Stimulated activated CD8-positive, alpha-beta memory T cell treated with anti-CD3 and anti-CD28 coated beads, Interleukin-15, amount 100 ng/mL, for 48 hours (primary cell): Measurements from ENCODE around the gene TMEM255B.
"Not testable (repeated sequence)": the region's sequence is repeated elsewhere in the genome, so short reads cannot be mapped to it uniquely, and the experiment has no call there.

ENCODE experiments used
- DNase-seq, 2 donors: peaks; one replicate each; pipeline ENCODE4 v3.0.0-alpha.2; 2020; ENCODE audit warnings: low read depth in 2 of 2

The TMEM255B gene

DNA sequence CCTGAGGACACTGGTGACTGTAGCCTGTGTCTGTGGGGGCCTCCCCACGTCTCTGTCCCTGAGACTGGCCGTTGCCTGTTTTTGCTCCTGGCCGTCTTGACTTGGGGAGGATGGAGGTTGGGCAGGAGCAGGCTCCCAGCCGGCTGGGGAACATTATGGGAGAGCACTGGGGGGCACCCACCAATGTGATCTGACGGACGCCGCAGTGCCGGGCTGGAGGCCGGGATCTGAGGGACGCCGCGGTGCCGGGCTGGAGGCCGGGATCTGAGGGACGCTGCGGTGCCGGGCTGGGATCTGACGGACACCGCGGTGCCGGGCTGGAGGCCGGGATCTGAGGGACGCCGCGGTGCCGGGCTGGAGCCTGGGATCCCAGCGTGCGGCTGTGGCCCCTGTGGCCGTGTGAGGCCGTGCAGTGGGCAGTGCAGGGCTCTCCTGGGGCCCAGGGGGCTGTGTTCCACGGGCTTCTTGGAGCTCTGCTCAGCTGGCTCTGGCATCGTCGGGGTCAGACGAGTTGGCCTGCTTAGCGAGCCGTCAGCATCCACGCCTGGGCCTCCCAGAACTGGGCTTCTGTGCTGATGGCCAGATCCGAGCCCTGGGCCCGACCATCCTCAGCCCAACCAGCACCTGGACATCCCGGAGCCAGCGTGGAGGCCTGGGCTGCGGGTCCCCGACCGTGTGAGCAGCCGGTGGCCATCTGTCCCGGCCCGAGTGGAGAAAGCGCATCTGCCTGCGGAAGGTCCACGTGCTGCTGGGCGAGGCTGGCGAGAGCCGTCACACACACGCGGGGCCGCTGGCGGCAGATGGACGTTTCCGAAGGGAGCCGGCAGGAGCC lies 59.0 kb downstream of the TMEM255B start:
- no peak for DNase-seq

DNA sequence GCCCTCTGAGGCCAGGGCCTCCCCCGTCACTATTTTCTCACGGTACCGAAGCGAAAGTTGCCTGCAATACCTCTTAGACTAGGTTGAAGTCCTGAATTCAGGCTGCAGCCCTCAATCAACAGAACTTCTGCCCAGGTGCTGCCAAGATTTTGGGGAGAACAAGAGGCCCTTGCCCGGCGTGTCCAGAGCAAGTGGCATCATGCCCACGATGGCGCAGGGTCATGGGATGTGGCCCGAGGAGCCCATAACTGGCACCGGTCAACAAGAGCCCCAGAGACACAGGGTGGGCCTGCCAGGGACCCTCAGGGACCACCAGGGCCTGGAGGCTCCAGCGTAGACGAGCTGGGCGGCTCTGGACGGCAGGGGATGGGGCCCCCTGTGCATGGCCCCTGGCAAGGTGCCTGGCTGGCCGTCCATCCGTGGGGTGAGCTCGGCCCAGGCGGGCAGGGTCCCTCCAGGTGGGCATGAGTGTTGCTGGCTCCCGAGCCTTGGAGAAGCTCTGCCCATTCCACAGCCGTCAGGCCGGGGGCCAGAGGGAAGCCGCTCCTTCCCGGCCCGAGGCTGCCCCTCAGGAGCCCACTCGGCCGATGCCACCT lies 59.8 kb downstream of the TMEM255B start:
- no peak for DNase-seq

DNA sequence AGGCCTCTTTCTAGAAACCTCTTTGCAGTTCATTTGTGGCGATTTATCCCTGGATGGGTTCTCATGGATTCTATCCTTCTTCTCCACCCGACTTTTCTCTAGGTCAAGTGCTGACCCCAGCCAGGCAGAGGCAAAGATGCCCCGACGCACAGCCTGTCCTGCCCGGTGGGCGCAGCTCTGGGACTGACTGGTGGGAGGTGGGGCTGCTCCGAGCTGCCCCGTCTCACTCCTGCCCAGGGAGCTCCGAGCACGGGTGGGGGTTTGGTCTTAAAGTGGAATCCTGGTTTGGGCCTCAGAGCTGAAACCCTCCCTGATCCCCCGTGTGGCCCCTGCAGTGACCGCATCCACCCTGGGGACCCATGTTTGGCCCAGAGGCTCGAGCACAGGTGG lies 60.3 kb downstream of the TMEM255B start:
- no peak for DNase-seq

DNA sequence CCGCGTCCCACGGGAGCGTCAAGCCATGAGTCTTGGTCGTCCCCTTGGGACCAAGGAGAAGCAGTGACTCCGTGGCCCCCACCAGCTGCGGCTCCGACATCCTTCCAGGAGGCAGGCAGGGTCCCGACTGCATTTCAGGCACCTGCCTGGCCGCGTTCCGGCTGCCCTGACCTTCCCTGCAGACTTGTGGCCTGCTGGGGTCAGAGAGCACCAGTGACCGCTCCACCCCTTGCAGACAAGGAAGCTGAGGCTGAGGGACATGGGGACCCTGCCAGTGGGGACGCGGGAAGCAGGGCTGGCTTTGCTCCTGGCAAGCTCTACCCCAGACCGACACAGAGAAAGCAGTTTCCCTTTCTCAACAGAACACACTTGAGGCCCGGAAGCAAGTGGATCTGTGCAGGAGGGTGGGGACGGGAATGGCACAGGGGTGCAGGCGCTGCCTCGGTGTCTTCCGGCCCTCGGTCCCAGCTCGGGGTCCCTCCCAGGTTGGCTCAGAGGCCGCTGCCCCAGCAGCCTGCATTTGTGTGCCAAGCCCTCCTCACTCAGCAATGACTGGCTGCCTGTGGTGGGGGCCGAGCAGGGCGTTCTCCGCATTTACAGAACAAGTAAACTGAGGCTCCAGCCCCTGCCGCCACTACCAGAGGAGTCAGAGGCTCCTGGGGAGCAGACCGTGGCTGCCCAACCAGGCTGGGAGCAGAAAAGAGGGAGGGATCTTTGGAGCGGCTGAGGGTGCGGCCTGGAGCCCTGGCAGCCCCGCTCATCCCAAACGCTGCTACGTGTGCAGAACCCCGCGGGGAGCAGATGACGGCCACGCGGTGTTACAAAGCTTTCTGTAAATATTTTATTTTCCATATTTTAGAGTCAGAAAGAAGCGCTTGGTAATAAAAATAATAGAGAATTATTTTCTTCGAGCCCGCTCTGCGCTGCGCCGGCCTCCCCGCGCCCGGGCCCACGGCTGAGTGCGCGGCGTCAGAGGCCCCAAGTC lies 61.0 kb downstream of the TMEM255B start:
- no peak for DNase-seq

DNA sequence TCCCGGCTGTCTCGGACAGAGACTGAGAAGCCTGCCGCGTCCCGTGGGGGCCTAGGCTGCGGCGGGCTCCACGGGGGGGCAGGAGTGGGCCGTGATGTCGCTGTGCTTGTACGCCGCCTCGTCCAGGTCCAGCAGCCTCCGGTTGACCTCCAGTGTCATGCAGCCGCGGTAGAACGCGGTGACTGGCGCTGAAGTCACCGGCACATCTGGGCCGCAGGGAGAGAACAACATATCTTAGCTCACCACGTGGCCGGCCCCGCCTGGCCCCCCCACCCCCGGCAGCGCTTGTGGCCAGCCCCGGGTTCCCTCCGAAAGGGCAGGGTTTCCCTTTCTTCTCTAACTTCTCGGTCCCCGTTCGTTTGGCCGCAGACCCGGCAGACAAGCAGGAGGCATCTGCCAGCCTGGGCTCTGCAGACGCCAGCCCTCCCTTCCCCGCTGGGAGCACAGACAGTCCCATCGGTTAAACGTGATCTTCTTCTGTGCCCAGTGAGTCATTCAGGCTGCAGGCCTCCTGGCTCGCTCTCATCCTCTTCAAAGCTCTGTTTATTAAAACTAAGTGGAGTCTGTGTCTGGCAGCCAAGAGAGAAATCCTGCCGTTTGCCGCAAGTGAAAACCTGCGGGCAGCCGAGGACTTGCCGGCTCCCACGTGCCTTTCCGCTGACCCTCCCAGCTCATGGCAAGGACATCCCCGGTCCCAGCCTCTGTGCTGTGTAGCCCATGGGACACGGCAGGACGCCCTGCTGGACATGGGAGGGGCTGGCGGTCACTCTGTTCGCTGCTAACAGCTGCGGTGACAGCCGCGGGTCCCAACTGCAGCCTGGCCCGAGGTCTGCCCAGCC lies 62.0 kb downstream of the TMEM255B start:
- DNase-seq: no peak

DNA sequence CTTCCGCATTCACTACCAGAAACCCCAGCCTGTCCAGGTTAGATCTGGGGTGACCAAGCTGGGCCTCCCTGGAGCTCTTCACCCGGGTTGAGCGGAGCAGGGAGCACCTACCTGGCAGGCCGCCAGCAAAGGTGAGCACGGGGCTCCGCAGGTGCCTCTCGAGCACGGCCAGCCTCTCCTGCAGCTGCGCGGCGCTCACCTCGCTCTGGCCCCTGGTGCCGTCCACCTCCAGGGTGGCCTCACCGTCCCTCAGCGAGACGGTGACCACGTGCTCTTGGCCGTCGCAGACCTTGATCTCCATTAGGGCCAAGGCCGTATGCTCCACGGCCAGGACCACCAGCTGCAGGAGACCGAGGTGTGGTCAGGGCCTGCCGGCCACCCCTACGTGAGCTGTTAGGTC lies 62.8 kb downstream of the TMEM255B start:
- DNase-seq: no peak

DNA sequence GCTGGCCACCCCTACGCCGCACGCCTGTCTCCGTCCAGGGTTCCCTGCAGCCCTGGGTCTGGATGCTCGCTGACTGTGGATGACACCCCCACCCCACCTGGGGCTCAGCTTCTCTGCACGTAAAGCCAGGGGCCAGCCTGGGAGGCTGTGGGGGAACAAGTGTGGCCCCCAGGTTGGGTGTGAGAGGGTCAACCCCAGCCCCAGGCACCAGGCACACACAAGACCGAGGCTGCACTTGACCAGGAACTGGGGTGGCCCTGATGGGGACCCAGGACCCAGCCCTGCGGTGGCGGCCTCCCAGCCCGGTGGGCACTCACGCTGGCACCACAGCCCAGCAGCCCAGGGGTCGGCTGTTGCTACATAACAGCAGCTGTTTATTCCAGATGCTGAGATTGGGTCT lies 63.2 kb downstream of the TMEM255B start:
- no peak for DNase-seq

DNA sequence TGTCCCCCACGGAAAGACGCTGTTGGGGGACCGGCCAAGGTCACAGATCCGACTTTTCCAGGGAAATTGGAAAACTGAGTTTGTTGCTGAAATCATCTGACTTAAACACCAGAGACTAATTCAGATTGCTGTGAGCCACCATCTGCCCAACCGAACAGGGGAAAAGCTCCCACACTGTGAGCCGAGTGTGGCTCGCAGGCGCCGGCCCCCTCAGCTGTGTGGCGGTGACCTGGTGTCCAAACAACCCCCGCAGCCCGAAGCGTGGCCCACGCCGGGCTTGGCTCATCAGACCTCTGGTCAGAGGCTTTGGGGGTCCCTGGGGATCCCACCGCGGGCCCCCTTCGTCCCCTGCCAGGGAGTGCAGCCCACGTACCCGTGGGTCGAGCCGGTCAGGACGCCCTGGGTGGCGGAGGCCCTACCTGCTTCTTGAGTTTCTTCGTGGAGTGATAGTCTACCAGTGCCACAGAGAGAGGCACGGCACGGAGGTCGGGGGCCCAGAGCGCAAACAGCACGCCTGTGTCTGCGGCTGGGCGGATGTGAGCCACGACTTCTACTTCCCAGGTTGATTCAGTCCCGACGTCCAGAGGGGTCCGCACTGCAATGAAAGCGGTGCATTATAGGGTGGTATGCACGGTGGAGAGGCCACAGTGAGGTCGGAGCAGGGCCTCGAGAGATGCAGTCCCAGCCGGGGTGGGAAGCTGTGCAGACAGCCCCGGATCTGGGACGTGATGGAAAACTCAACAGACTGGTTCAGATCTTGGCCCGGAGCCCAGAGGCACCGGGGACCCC lies 64.1 kb downstream of the TMEM255B start:
- DNase-seq: no peak

DNA sequence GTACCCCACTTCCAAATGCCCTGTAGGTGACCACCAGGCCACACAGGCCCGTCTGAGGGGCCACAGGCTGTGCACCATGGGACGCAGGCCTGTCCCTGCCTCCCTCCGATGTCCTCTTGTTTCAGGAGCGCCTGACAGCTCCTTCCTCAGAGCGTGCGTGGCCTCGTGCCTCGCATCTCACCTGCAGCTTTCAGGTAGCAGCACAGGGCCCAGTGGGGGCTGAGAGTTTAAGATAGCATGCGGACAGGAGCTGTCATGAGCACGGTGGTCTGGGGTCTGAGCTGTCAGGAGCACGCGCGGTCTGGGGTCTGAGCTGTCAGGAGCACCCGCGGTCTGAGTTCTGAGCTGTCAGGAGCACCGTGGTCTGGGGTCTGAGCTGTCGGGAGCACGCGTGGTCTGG lies 64.7 kb downstream of the TMEM255B start:
- no peak for DNase-seq

DNA sequence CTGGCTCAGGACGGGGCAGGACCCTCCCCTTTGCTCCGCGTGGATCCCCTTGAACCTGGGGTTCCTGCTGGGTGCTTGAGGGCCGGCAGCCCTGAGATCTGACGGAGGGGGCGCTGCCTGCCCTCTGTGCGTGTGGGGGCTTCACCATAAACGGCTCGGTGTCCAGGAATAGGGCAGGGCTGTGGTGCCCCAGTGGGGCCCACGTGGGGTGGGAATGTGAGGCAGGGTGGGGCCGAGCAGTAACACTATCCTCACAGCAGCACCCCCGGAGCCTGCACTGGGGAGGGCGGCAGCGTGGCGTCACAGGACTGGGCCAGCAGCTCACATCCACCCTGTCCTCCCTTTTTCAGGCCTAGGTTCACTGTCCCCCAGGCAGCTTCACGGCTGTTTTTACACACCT lies 66.8 kb downstream of the TMEM255B start:
- no peak for DNase-seq

DNA sequence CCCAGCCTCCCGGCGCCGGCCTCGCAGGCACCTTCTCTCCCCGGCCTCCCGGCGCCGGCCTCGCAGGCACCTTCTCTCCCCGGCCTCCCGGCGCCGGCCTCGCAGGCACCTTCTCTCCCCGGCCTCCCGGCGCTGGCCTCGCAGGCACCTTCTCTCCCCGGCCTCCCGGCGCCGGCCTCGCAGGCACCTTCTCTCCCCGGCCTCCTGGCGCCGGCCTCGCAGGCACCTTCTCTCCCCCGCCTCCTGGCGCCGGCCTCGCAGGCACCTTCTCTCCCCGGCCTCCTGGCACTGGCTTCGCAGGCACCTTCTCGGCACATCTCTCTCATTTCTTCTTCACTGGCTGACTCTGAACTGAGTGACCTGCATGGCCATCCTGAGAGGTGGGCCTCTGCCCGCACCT lies 67.4 kb downstream of the TMEM255B start:
- not testable (repeated sequence) for DNase-seq

DNA sequence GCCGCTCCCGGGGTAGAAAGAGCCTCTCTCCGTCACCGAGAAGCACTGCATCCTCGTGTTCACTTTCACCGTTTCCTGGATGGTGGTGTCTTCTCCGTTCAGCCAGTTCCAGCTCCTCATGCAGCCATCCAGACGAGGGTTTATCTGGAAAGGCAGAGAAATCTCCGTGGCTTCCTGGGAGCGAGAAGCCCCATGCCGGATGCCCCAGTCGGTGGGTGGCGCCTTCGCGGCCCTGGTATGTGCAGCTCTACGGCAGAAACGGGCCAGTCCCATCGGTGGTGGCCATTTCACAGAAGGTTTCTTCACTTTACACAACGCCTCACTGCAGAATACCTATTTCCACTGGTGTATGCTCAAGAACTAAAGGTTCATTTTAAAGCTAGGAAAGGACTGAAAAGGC lies 68.0 kb downstream of the TMEM255B start:
- no peak for DNase-seq

DNA sequence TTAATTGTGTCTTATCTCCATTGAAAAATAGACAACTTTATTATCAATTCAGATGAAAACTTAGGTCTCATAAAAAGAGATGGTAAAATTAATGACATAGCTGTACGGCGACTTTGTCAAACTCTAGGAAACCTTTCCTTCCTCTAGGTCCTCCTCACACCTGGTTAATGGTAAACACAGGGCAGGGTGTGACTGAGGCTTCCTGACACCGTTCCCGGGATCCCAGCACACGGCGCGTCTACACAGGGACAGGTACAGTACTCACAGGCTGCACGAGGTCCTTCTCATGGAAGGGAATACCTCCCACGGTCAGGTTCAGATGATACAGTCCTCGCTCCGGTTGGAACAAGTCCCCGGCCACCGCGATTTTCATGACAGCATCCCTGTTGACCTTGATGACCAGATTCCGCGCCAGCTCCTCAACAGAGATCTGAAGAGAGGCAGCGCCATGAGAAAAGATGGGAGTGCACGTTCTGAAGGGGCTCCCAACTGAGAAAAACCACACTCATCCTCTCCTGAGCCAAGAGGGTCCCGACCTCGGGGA lies 69.3 kb downstream of the TMEM255B start:
- DNase-seq: no peak

DNA sequence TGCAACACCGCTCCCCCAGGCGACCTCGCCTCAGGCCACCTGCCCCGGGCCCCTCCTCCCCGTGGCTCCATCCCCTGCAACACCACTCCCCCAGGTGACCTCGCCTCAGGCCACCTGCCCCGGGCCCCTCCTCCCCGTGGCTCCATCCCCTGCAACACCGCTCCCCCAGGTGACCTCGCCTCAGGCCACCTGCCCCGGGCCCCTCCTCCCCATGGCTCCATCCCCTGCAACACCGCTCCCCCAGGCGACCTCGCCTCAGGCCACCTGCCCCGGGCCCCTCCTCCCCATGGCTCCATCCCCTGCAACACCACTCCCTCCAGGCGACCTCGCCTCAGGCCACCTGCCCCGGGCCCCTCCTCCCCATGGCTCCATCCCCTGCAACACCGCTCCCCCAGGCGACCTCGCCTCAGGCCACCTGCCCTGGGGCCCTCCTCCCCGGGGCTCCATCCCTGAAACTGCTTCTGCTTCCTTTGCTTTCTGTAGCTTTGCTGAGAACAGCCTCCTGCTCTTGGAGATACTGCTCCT lies 71.5 kb downstream of the TMEM255B start:
- DNase-seq: not testable (repeated sequence)

DNA sequence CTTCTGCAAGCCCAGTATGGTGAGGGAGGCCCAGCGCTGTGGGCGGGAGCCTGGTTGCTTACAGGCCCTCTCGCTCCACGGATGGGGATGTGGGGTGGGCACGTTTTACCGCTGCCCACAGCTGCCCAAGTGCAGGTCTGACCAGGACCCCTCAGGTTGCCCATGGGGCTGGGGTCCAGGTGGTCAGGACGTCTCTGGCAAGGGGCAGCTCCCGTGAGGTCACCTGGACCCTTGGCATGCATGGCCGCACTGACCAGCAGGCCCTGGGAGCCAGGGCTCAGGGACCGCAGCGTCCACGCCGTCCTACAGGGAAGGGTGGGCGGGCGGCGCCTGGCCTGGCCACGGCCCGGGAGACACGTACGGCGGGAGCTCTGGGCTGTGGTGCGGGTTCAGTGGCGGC lies 72.0 kb downstream of the TMEM255B start:
- DNase-seq: no peak

DNA sequence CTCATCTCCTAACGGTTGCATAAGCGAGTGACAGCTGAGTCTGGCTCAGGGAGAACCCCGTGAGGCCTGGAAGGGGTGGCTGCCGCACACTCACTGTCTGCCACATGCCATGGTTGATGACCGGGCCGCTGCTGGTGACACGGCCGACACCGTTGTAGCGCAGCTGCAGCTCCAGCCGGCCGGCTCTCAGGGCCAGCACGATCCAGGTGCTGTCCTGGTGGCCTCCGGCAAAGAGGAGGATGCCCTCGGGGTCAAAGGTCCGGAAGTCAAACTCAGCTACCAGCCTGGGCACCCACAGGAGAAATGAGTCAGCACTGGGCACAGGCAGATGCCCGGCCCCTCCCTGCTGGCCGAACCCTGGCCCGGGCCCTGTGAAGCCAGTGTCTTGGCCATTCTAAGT lies 73.2 kb downstream of the TMEM255B start:
- DNase-seq: no peak

DNA sequence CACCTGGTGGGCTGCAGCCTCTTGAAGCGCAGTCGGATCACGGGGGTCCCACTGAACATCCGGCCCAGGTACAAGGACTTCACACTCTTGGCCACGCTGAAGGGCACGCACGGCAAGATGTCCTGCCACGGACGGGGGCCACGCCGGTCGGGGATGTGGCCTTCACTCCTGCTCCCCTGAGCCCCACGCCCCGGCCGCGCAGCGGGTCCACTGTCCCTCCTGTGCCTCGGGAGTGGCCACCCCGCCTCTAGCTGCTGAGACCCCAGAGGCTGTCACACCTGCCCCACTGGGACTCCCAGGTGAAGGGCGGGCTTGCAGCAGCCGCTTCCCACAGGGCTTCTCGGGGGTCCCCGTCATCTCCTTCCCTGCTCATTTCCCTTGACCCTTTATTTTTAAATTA lies 73.6 kb downstream of the TMEM255B start:
- DNase-seq: no peak

DNA sequence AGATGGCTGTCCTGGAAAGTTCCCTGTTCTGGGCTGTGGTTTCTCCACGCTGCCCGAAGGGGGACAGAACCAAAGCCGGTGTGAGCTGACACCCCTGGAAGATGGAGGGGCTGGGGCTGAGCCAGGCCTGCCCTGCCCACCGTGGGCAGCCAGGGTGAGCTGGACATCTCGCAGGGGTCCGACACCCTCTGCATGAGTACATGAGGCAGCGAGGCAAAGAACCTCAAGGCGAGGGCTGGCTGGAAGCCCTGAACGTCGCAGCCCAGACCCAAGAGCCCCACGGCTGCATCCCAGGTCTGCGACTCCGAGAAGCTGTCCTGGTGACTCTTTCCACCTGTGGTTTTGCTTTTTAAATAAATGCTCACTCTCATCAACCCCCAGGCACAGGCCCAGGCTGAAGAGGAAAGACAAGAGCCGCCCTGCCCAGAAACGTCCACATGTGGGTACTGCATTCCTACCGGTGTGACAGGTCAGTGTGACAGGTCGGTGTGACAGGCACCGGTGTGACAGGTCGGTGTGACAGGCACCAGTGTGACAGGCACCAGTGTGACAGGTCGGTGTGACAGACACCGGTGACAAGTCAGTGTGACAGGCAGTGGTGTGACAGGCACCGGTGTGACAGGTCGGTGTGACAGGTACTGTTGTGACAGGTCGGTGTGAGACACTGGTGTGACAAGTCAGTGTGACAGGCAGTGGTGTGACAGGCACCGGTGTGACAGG lies 74.2 kb downstream of the TMEM255B start:
- no peak for DNase-seq

DNA sequence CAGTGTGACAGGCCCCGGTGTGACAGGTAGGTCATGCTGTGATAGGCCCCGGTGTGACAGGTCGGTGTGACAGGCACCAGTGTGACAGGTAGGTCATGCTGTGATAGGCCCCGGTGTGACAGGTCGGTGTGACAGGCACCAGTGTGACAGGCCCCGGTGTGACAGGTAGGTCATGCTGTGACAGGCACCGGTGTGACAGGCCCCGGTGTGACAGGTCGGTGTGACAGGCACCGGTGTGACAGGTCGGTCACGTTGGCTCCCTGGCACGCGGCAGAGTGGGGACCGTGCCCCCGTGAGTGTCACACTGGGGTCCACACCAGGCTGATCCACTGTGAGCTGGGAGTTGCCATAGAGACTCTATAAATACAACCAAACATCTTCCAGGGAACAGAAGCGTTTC lies 75.0 kb downstream of the TMEM255B start:
- not testable (repeated sequence) for DNase-seq
